ENCODE data around the gene ZIC3.

ZIC3 gene

GRCh38 chrX:137574102-137574783, 8.3 kb downstream of the ZIC3 start:
- no peak for DNase-seq

DNA sequence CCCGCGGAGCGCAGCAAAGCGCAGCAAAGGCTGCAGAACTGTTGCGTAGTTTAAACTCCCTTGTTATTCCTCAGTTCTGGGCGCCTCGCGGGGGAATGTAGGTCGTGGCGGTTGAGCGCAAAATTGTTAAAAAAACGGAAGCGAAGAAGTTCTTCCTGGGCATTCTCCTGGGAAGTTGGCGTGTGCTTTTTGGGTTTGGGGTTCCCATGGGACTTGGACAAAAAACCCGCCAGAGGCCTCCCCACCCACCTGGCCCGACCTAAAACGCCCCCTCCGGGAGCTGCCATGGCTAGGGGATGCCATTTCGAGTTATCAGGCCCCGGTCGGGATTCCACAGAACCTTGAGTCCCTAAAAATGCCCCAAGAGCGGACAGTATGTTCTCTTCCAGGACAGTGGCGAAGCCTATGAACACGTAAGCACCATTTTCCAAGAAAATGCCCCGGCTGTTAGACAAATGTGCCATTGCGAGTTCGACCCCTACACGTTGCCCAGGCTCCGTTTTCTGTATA, 8.9 kb downstream of the ZIC3 start:
- DNase-seq = no peak

DNA sequence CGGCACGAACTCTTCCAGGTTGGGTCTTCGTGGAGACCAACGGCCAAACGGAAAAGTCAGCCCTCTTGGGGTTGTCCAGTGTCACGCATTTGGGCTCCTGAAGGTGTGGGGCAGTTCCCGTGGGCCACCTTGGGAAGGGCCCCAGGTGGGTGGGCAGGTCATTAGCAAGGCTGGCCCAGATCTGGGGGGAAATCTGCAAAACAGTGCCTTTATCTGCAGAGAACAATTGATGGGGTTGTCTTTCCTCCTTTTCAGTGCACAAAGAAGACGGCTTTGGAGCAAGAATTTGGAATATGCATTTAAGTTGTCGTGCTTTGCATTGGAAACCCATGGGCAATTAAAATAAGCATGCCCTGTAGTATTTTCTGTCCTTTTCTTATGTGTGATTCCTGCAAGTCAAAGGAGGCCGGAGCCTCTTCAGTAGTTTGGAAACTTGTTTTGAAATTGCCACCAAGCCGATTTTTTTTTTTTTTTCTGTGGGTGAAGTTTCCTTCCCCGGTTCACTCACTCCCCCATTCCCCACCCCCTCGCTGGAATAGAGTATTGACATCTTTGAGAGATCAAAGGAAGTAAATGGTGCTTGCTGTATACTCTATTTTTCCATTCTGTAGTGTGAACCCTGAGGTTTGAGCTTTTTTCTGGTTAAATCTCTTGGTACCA, 9.8 kb downstream of the ZIC3 start:
- DNase-seq = no peak

GRCh38 chrX:137587151-137587550, 21.2 kb downstream of the ZIC3 start:
- no peak for DNase-seq

- DNase-seq = no peak
Measured at GRCh38 chrX:137600769-137601168, 34.8 kb downstream of the ZIC3 start.

All from NCI-H187 treated with DMSO at 0.1 percent for 48 hours (cell line).